Measurements from ENCODE around the gene ZNF785. TPM values are rescaled to one million over a fixed set of nuclear protein-coding genes. Genes with fewer than 3 reads are reported as not detected.

The ZNF785 gene
- total and polyA plus RNA-seq, 2 of the 13 experiments (the other 11 are each of a cell fraction or from before 2014, with no cell fraction given) = 0.01 TPM; not detected in 1

GRCh38 chr16:30534368-30535105 lies 51.0 kb downstream of the ZNF785 start, which contains the start of gene ZNF747 (continued):
- TF ChIP-seq ZFP91 (CRISPR knock-in tag; IDR thresholded peaks at IDR 0.05; ENCODE audit: borderline replicate concordance) = peak; percentile 93; the same call in 1 of the 2 replicates
- TF ChIP-seq ZNF33A (CRISPR knock-in tag; IDR thresholded peaks at IDR 0.05; ENCODE audit: borderline replicate concordance) = peak; percentile 96; the same call in 1 of the 2 replicates
- peak; percentile 96 for TF ChIP-seq ZNF275 (CRISPR knock-in tag; IDR thresholded peaks at IDR 0.05; ENCODE audit: borderline replicate concordance)
- TF ChIP-seq AGO2 (optimal IDR thresholded peaks at IDR 0.05; ENCODE audit: low read depth, low read length) = peak; percentile 96
- no peak for TF ChIP-seq RARG (CRISPR knock-in tag; IDR thresholded peaks at IDR 0.05; ENCODE audit: low read depth)
- 0 out of 2 replicates have a peak, but pooled peaks have one; percentile 6 for TF ChIP-seq ZNF276 (CRISPR knock-in tag; IDR thresholded peaks at IDR 0.05; ENCODE audit: low read depth)
- peak; percentile 82 for TF ChIP-seq ZNF30 (CRISPR knock-in tag; IDR thresholded peaks at IDR 0.05)
- peak; percentile 3 for TF ChIP-seq ZNF567 (CRISPR knock-in tag; IDR thresholded peaks at IDR 0.05; ENCODE audit: borderline replicate concordance)
- peak; percentile 94; the same call in 1 of the 2 replicates for TF ChIP-seq YEATS4 (CRISPR knock-in tag; IDR thresholded peaks at IDR 0.05; ENCODE audit: borderline replicate concordance)
- no peak for TF ChIP-seq GTF2F1 (IDR thresholded peaks at IDR 0.05; ENCODE audit: low read length)
- TF ChIP-seq ATF4 (CRISPR knock-in tag; IDR thresholded peaks at IDR 0.05) = peak in 1 of 2 experiments; percentile 76; a peak in 1 of 4 replicates
- no peak for TF ChIP-seq ZBTB46 (CRISPR knock-in tag; IDR thresholded peaks at IDR 0.05; ENCODE audit: borderline replicate concordance)
- no peak; the same call in 1 of the 2 replicates for TF ChIP-seq ZC3H4 (CRISPR knock-in tag; IDR thresholded peaks at IDR 0.05; ENCODE audit: borderline replicate concordance)
- peak; percentile 91 for TF ChIP-seq KDM3A (CRISPR knock-in tag; IDR thresholded peaks at IDR 0.05; ENCODE audit: low read depth)
- TF ChIP-seq ZNF776 (CRISPR knock-in tag; IDR thresholded peaks at IDR 0.05) = peak; percentile 86; the same call in 1 of the 2 replicates
- peak; percentile 88 for TF ChIP-seq TFDP2 (CRISPR knock-in tag; IDR thresholded peaks at IDR 0.05)
- TF ChIP-seq ATF7-NPFF (CRISPR knock-in tag; IDR thresholded peaks at IDR 0.05; ENCODE audit: low read depth) = no peak; the same call in 1 of the 2 replicates
- no peak for TF ChIP-seq RFX3 (CRISPR knock-in tag; IDR thresholded peaks at IDR 0.05)
